CD4-positive, alpha-beta memory T cell (primary cell): ENCODE results near the gene GCK. TPM values are rescaled to one million over a fixed set of nuclear protein-coding genes. Genes with fewer than 3 reads are reported as not detected.
A peak's percentile ranks its signal among the peaks of the same experiment; 100 is the strongest.

Experiments used
- CTCF ChIA-PET: fragments of 350-600 bp; sonication (Branson Sonifier 250); formaldehyde crosslinking; loops from one replicate; lab custom pipeline; 2021; ENCODE audit warnings: inconsistent platforms; ENCODE audit not compliant: partially characterized antibody; lab: Charles Lee
- POLR2A ChIA-PET: fragments of 350-600 bp; sonication (Branson Sonifier 250); formaldehyde crosslinking; loops from one replicate; lab custom pipeline; 2021; ENCODE audit not compliant: partially characterized antibody; lab: Charles Lee
- DNase-seq, 5 donors: peaks; one replicate each; pipeline versions ENCODE4 v3.0.0 to v3.0.0-alpha.2; 2020 to 2022; ENCODE audit warnings: mixed read lengths in 1 of 5
- H3K27ac ChIP-seq: one replicate; pipeline ENCODE4 v1.7.0; 2013; ENCODE audit warnings: low read depth, low read length
- H3K27me3 ChIP-seq: 2 replicates; pipeline ENCODE4 v1.7.0; 2013; ENCODE audit warnings: mild to moderate bottlenecking, low read length, moderate library complexity; ENCODE audit not compliant: insufficient read depth
- H3K36me3 ChIP-seq: 2 replicates; pipeline ENCODE4 v1.7.0; 2013; ENCODE audit warnings: mild to moderate bottlenecking, low read length, moderate library complexity; ENCODE audit not compliant: insufficient read depth
- H3K4me1 ChIP-seq: 2 replicates; pipeline ENCODE4 v1.7.0; 2013; ENCODE audit warnings: mild to moderate bottlenecking, low read length, moderate library complexity; ENCODE audit not compliant: insufficient read depth
- H3K4me3 ChIP-seq, 2 donors: one replicate each; pipeline ENCODE4 v1.7.0; 2013; ENCODE audit warnings: low read length in 2 of 2, mild to moderate bottlenecking in 1 of 2
- H3K9me3 ChIP-seq, 2 donors: one replicate each; pipeline ENCODE4 v1.7.0; 2013; ENCODE audit warnings: low read length in 2 of 2, control low read depth in 1 of 2; ENCODE audit not compliant: control insufficient read depth in 1 of 2
- H3K27ac Mint-ChIP-seq, 7 donors: one replicate each; pipeline ENCODE4 v1.8.0; 2020 to 2021; ENCODE audit warnings: mixed read lengths in 7 of 7, mild to moderate bottlenecking in 6 of 7, inconsistent platforms in 3 of 7, moderate library complexity in 3 of 7
- H3K27me3 Mint-ChIP-seq, 2 donors: one replicate each; pipeline ENCODE4 v1.8.0; 2020 to 2021; ENCODE audit warnings: mixed read lengths in 2 of 2
- H3K36me3 Mint-ChIP-seq, 2 donors: one replicate each; pipeline ENCODE4 v1.8.0; 2020 to 2021; ENCODE audit warnings: mixed read lengths in 2 of 2, inconsistent platforms in 1 of 2, mild to moderate bottlenecking in 1 of 2
- H3K4me1 Mint-ChIP-seq, 4 donors: one replicate each; pipeline ENCODE4 v1.8.0; 2020 to 2021; ENCODE audit warnings: mixed read lengths in 4 of 4, mild to moderate bottlenecking in 1 of 4
- H3K4me3 Mint-ChIP-seq, 8 donors: one replicate each; pipeline ENCODE4 v1.8.0; 2020 to 2021; ENCODE audit warnings: mixed read lengths in 8 of 8, mild to moderate bottlenecking in 7 of 8, moderate library complexity in 6 of 8, inconsistent platforms in 3 of 8
- H3K9me3 Mint-ChIP-seq, 8 donors: one replicate each; pipeline ENCODE4 v1.8.0; 2020 to 2021; ENCODE audit warnings: mixed read lengths in 8 of 8, mild to moderate bottlenecking in 5 of 8, inconsistent platforms in 3 of 8, moderate library complexity in 1 of 8
- intact Hi-C: fragments of 100-400 bp; cut with micrococcal nuclease; formaldehyde crosslinking; loops from one replicate; pipeline ENCODE4 v1.15.1; 2023
- polyA plus RNA-seq, 2 donors: library from polyadenylated mRNA; unstranded; fragments of 300-500 nt; fragmentation: Illumina TruSeq; gene quantifications; one replicate each; pipeline ENCODE4 v1.2.3, GENCODE V29; 2021
- total RNA-seq, 2 experiments: library from RNA; stranded (reverse); gene quantifications; one replicate each; pipeline ENCODE4 v1.2.3, GENCODE V29; 2021

Gene GCK
- total RNA-seq: under 1 TPM in 1 of 2 experiments, not detected in 1; 0.33 TPM
- under 1 TPM in 1 of 2 donors, not detected in 1; 0.38 TPM for polyA plus RNA-seq

GRCh38 chr7:44189286-44189992, at the start of gene GCK:
TSS of gene GCK (minus strand) at chr7:44189439. CDS start at chr7:44188953, 486 bp downstream.
- Histone ChIP-seq H3K27ac (no peak within 1 kb of the TSS), H3K4me3 (no peak within 1 kb of the TSS), H3K4me1 (no peaks in the 10 kb centered on the region), H3K27me3 (no peaks in the 10 kb centered on the region), H3K36me3 (no peaks in the 10 kb centered on the region), H3K9me3 (no peaks in the 10 kb centered on the region)
- Mint-ChIP-seq H3K27me3 (peaks cover 8 to 10% of the 10 kb centered on the region in 2 donors), H3K27ac (no peak within 1 kb of the TSS), H3K4me3 (no peak within 1 kb of the TSS), H3K4me1 (no peaks in the 10 kb centered on the region), H3K9me3 (no peaks in the 10 kb centered on the region), H3K36me3 (no peaks in the 10 kb centered on the region)
- ChIA-PET POLR2A (no interaction called here), CTCF (no interaction called here)
- no peak for DNase-seq
- intact Hi-C loops: no loop called here

- CTCF ChIA-PET: no interaction called here
- Histone ChIP-seq H3K9me3 (no peaks in the 10 kb centered on the region), H3K27me3 (no peaks in the 10 kb centered on the region), H3K36me3 (no peaks in the 10 kb centered on the region), H3K4me3 (no peak overlapping the region), H3K27ac (no peak overlapping the region), H3K4me1 (no peaks in the 10 kb centered on the region)
- Mint-ChIP-seq H3K4me3 (no peak overlapping the region), H3K9me3 (no peaks in the 10 kb centered on the region), H3K4me1 (no peaks in the 10 kb centered on the region), H3K27ac (no peak overlapping the region), H3K36me3 (no peaks in the 10 kb centered on the region), H3K27me3 (no peaks in the 10 kb centered on the region)
- intact Hi-C loops: no loop called here
- POLR2A ChIA-PET: no interaction called here
- no peak for DNase-seq
Measured at GRCh38 chr7:44238116-44238695, 49.0 kb upstream of the GCK start.

- POLR2A ChIA-PET: no interaction called here
- Histone ChIP-seq H3K4me1 (no peaks in the 10 kb centered on the region), H3K4me3 (no peak overlapping the region), H3K27me3 (no peaks in the 10 kb centered on the region), H3K9me3 (no peaks in the 10 kb centered on the region), H3K27ac (no peak overlapping the region), H3K36me3 (no peaks in the 10 kb centered on the region)
- no peak for DNase-seq
- Mint-ChIP-seq H3K9me3 (no peaks in the 10 kb centered on the region), H3K36me3 (no peaks in the 10 kb centered on the region), H3K27me3 (no peaks in the 10 kb centered on the region), H3K4me3 (no peak overlapping the region), H3K4me1 (no peaks in the 10 kb centered on the region), H3K27ac (no peak overlapping the region)
- intact Hi-C loops: no loop called here
- CTCF ChIA-PET: no interaction called here
Measured at GRCh38 chr7:44237696-44238095, 48.5 kb upstream of the GCK start.

GRCh38 chr7:44236333-44236728, 47.1 kb upstream of the GCK start:
- no peaks in the 10 kb centered on the region for H3K36me3 ChIP-seq
- Mint-ChIP-seq H3K27ac (no peak overlapping the region), H3K36me3 (no peaks in the 10 kb centered on the region), H3K4me3 (no peak overlapping the region), H3K27me3 (no peaks in the 10 kb centered on the region), H3K4me1 (no peaks in the 10 kb centered on the region), H3K9me3 (no peaks in the 10 kb centered on the region)
- POLR2A ChIA-PET: no interaction called here
- no peaks in the 10 kb centered on the region for H3K4me1 ChIP-seq
- H3K27me3 ChIP-seq: no peaks in the 10 kb centered on the region
- no peaks in the 10 kb centered on the region for H3K9me3 ChIP-seq
- CTCF ChIA-PET: interaction anchor here (0.9 kb wide), 1 partner anchor 9 kb away, joined by 3 read pairs; no protein-coding TSS in a partner anchor
- DNase-seq: no peak
- intact Hi-C loops: no loop called here
- H3K4me3 ChIP-seq: no peak overlapping the region
- H3K27ac ChIP-seq: no peak overlapping the region

GRCh38 chr7:44235582-44236332, 46.5 kb upstream of the GCK start:
- H3K36me3 Mint-ChIP-seq: no peaks in the 10 kb centered on the region
- POLR2A ChIA-PET: no interaction called here
- CTCF ChIA-PET: no interaction called here
- Histone ChIP-seq H3K27me3 (no peaks in the 10 kb centered on the region), H3K4me3 (no peak overlapping the region), H3K36me3 (no peaks in the 10 kb centered on the region), H3K27ac (no peak overlapping the region), H3K9me3 (no peaks in the 10 kb centered on the region), H3K4me1 (no peaks in the 10 kb centered on the region)
- H3K4me3 Mint-ChIP-seq: no peak overlapping the region
- DNase-seq: no peak
- H3K27ac Mint-ChIP-seq: no peak overlapping the region
- no peaks in the 10 kb centered on the region for H3K27me3 Mint-ChIP-seq
- H3K9me3 Mint-ChIP-seq: no peaks in the 10 kb centered on the region
- intact Hi-C loops: no loop called here
- H3K4me1 Mint-ChIP-seq: no peaks in the 10 kb centered on the region

GRCh38 chr7:44235066-44235465, 45.8 kb upstream of the GCK start:
- no peaks in the 10 kb centered on the region for H3K4me1 ChIP-seq
- H3K9me3 Mint-ChIP-seq: no peaks in the 10 kb centered on the region
- intact Hi-C loops: no loop called here

GRCh38 chr7:44232901-44233715, 43.9 kb upstream of the GCK start:
- ChIA-PET CTCF (no interaction called here), POLR2A (no interaction called here)
- Histone ChIP-seq H3K4me1 (no peaks in the 10 kb centered on the region), H3K9me3 (no peaks in the 10 kb centered on the region), H3K4me3 (no peak overlapping the region), H3K27me3 (no peaks in the 10 kb centered on the region), H3K27ac (no peak overlapping the region), H3K36me3 (no peaks in the 10 kb centered on the region)
- no peaks in the 10 kb centered on the region for H3K9me3 Mint-ChIP-seq
- no peaks in the 10 kb centered on the region for H3K36me3 Mint-ChIP-seq
- no peak overlapping the region for H3K4me3 Mint-ChIP-seq
- no peak for DNase-seq
- intact Hi-C loops: no loop called here
- no peaks in the 10 kb centered on the region for H3K4me1 Mint-ChIP-seq
- peak overlapping the region in 2 of 7 donors; percentile 15 to 27 for H3K27ac Mint-ChIP-seq
- H3K27me3 Mint-ChIP-seq: no peaks in the 10 kb centered on the region

More at GRCh38 chr7:44235066-44235465, 45.8 kb upstream of the GCK start:
- no peaks in the 10 kb centered on the region for H3K4me1 Mint-ChIP-seq
- no peak overlapping the region for H3K4me3 Mint-ChIP-seq
- no peaks in the 10 kb centered on the region for H3K27me3 ChIP-seq
- H3K36me3 Mint-ChIP-seq: no peaks in the 10 kb centered on the region
- no peaks in the 10 kb centered on the region for H3K36me3 ChIP-seq
- no peaks in the 10 kb centered on the region for H3K27me3 Mint-ChIP-seq
- CTCF ChIA-PET: no interaction called here
- DNase-seq: no peak
- H3K4me3 ChIP-seq: no peak overlapping the region
- POLR2A ChIA-PET: no interaction called here
- no peak overlapping the region for H3K27ac ChIP-seq
- no peaks in the 10 kb centered on the region for H3K9me3 ChIP-seq
- no peak overlapping the region for H3K27ac Mint-ChIP-seq
